GM18520 (cell line): ENCODE measurements around the gene TAGAP.
"Not testable (repeated sequence)": the region's sequence is repeated elsewhere in the genome, so short reads cannot be mapped to it uniquely, and the experiment has no call there.

Experiments
- ATAC-seq: cut with Tn5 transposase; IDR thresholded peaks from one replicate; pipeline ENCODE4 v1.9.1; 2021; ENCODE audit not compliant: unreplicated experiment

TAGAP gene

GRCh38 chr6:159047891-159048685 lies 3.3 kb upstream of the TAGAP start:
- no peak for ATAC-seq

GRCh38 chr6:159045801-159046200 lies 1.0 kb upstream of the TAGAP start:
- no peak for ATAC-seq

- no peak for ATAC-seq
These were observed 844 bp downstream of the TAGAP start for GRCh38 chr6:159043947-159044346.

GRCh38 chr6:159043251-159043650 lies 1.5 kb downstream of the TAGAP start:
- no peak for ATAC-seq

- no peak for ATAC-seq
These were observed 2.0 kb downstream of the TAGAP start for GRCh38 chr6:159042826-159043181.

GRCh38 chr6:159042003-159042825 lies 2.6 kb downstream of the TAGAP start:
- ATAC-seq: no peak

- no peak for ATAC-seq
These were observed 3.6 kb downstream of the TAGAP start for GRCh38 chr6:159041181-159041580.

- no peak for ATAC-seq
These were observed 4.9 kb downstream of the TAGAP start for GRCh38 chr6:159039885-159040258.

GRCh38 chr6:159038914-159039884 lies 5.6 kb downstream of the TAGAP start:
- peak; percentile 72 for ATAC-seq

GRCh38 chr6:159038318-159038717 lies 6.5 kb downstream of the TAGAP start:
- ATAC-seq: not testable (repeated sequence)

- ATAC-seq: no peak
These were observed 7.0 kb downstream of the TAGAP start for GRCh38 chr6:159037756-159038290.

GRCh38 chr6:159036673-159037072 lies 8.1 kb downstream of the TAGAP start:
- ATAC-seq: no peak

GRCh38 chr6:159035891-159036290 lies 8.9 kb downstream of the TAGAP start:
- ATAC-seq: no peak

- no peak for ATAC-seq
These were observed 11.4 kb downstream of the TAGAP start for GRCh38 chr6:159033160-159034049.

- ATAC-seq: no peak
These were observed 12.9 kb downstream of the TAGAP start for GRCh38 chr6:159031846-159032245.

- ATAC-seq: no peak
These were observed 14.6 kb downstream of the TAGAP start for GRCh38 chr6:159030168-159030567.

GRCh38 chr6:159025224-159025623 lies 19.6 kb downstream of the TAGAP start:
- ATAC-seq: not testable (repeated sequence)

- no peak for ATAC-seq
These were observed 20.9 kb downstream of the TAGAP start for GRCh38 chr6:159023893-159024292.

GRCh38 chr6:159020011-159020410 lies 24.8 kb downstream of the TAGAP start:
- ATAC-seq: no peak
